HUDEP-2 (cell line): ENCODE results near the gene SCUBE2.

ENCODE experiments used
- DNase-seq, 76 experiments: peaks; one replicate each; lab custom pipeline; 2025; ENCODE audit not compliant: unreplicated experiment in 76 of 76; lab: John Stamatoyannopoulos, UW

The SCUBE2 gene

GRCh38 chr11:9049959-9050358 is 41.4 kb downstream of the SCUBE2 start:
- no peak for DNase-seq

- DNase-seq, result no peak
Observed at GRCh38 chr11:9047964-9048523, 43.4 kb downstream of the SCUBE2 start.

- DNase-seq, result no peak
Observed at GRCh38 chr11:9046481-9046880, 44.9 kb downstream of the SCUBE2 start.

- DNase-seq, result no peak
Observed at GRCh38 chr11:9042488-9042887, 48.9 kb downstream of the SCUBE2 start.

- DNase-seq, result no peak
Observed at GRCh38 chr11:9041747-9042146, 49.7 kb downstream of the SCUBE2 start.

- no peak for DNase-seq
Observed at GRCh38 chr11:9040410-9040809, 51.0 kb downstream of the SCUBE2 start.

GRCh38 chr11:9039863-9040262 is 51.5 kb downstream of the SCUBE2 start:
- DNase-seq, result no peak

GRCh38 chr11:9039198-9039597 is 52.2 kb downstream of the SCUBE2 start:
- peak in 6 of 76 experiments; percentile 3 to 29 (median 8) for DNase-seq

GRCh38 chr11:9038541-9038940 is 52.9 kb downstream of the SCUBE2 start:
- no peak for DNase-seq

GRCh38 chr11:9037963-9038362 is 53.4 kb downstream of the SCUBE2 start:
- DNase-seq, result no peak

GRCh38 chr11:9037046-9037780 is 54.2 kb downstream of the SCUBE2 start:
- no peak for DNase-seq

- no peak for DNase-seq
Observed at GRCh38 chr11:9030601-9031000, 60.8 kb downstream of the SCUBE2 start.

- DNase-seq, result no peak
Observed at GRCh38 chr11:9029422-9029821, 62.0 kb downstream of the SCUBE2 start.

GRCh38 chr11:9028581-9028980 is 62.8 kb downstream of the SCUBE2 start:
- no peak for DNase-seq

GRCh38 chr11:9025101-9025850 is 66.1 kb downstream of the SCUBE2 start:
- DNase-seq, result no peak

- no peak for DNase-seq
Observed at GRCh38 chr11:9022961-9023680, 68.3 kb downstream of the SCUBE2 start.

- no peak for DNase-seq
Observed at GRCh38 chr11:9020916-9021315, 70.5 kb downstream of the SCUBE2 start.

- DNase-seq, result no peak
Observed at GRCh38 chr11:9019861-9020260, 71.5 kb downstream of the SCUBE2 start.

- no peak for DNase-seq
Observed at GRCh38 chr11:9017773-9018172, 73.6 kb downstream of the SCUBE2 start.

GRCh38 chr11:9016916-9017642 is 74.3 kb downstream of the SCUBE2 start:
- DNase-seq, result no peak
